ENCODE results near the gene CFAP46. TPM values are rescaled to one million over a fixed set of nuclear protein-coding genes. Genes with fewer than 3 reads are reported as not detected.

The CFAP46 gene
- total RNA-seq, 1 donor from 2014 or later = 5.2 TPM

DNA sequence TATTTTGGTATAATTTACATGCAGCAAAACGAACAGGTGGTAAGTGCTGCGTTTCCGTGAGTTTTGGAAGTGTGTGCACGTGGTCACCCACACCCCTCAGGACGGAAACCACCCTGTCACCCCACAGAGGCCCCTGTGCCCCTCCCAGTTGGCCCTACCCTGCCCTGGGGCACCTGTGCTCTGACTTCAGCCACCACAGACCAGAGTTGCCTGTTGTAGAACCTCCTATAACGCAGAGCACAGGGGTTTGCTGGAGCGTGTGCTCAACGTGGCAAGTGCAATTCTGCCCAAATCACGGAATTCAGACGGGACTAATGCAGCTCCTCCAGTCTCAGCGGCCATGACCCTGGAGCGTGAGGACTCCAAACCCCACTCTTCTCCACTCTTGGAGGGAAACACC, 9.6 kb upstream of the CFAP46 start:
- Mint-ChIP-seq H3K9me3 (ENCODE audit: unreplicated experiment) (no peaks in the 10 kb centered on the region), H3K4me3 (ENCODE audit: unreplicated experiment) (no peak overlapping the region), H3K36me3 (ENCODE audit: unreplicated experiment) (no peaks in the 10 kb centered on the region), H3K27me3 (ENCODE audit: unreplicated experiment) (peaks cover 1% of the 10 kb centered on the region), H3K27ac (ENCODE audit: unreplicated experiment) (no peak overlapping the region), H3K4me1 (ENCODE audit: low read depth, unreplicated experiment) (peaks cover 2% of the 10 kb centered on the region)
- no peak for DNase-seq
- no peak for TF ChIP-seq CTCF (IDR thresholded peaks at IDR 0.05; ENCODE audit: partially characterized antibody, unreplicated experiment)

DNA sequence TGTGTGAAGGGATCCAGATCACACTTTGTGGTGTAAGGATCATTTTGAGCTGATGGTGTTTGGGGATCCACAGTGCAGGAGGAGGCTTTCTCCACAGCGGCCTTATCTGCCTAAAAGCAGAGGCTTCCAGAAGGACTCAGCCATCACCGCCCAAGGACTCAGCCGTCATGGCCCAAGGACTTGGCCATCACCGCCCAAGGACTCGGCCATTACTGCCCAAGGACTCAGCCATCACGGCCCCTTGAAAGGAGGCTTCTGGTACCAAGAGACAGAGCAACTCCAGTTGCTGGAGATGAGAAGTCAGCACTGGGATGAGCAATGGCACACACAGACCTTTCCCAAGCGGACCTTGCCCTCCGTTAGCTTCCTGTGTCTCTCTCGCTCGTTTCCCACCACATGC, 6.0 kb upstream of the CFAP46 start:
- DNase-seq = no peak
- Mint-ChIP-seq H3K4me1 (ENCODE audit: low read depth, unreplicated experiment) (peaks cover 5% of the 10 kb centered on the region), H3K27me3 (ENCODE audit: unreplicated experiment) (peaks cover 8% of the 10 kb centered on the region), H3K36me3 (ENCODE audit: unreplicated experiment) (no peaks in the 10 kb centered on the region), H3K4me3 (ENCODE audit: unreplicated experiment) (no peak overlapping the region), H3K27ac (ENCODE audit: unreplicated experiment) (no peak overlapping the region), H3K9me3 (ENCODE audit: unreplicated experiment) (peaks cover 2% of the 10 kb centered on the region)
- no peak for TF ChIP-seq CTCF (IDR thresholded peaks at IDR 0.05; ENCODE audit: partially characterized antibody, unreplicated experiment)

GRCh38 chr10:132947843-132948242, 5.5 kb upstream of the CFAP46 start:
- Mint-ChIP-seq H3K4me1 (ENCODE audit: low read depth, unreplicated experiment) (peaks cover 5% of the 10 kb centered on the region), H3K9me3 (ENCODE audit: unreplicated experiment) (peaks cover 3% of the 10 kb centered on the region), H3K27ac (ENCODE audit: unreplicated experiment) (no peak overlapping the region), H3K36me3 (ENCODE audit: unreplicated experiment) (peaks cover 1% of the 10 kb centered on the region), H3K27me3 (ENCODE audit: unreplicated experiment) (peaks cover 9% of the 10 kb centered on the region), H3K4me3 (ENCODE audit: unreplicated experiment) (no peak overlapping the region)
- no peak for TF ChIP-seq CTCF (IDR thresholded peaks at IDR 0.05; ENCODE audit: partially characterized antibody, unreplicated experiment)
- no peak for DNase-seq

GRCh38 chr10:132946806-132947546, 4.6 kb upstream of the CFAP46 start:
- no peak overlapping the region for H3K27ac Mint-ChIP-seq (ENCODE audit: unreplicated experiment)
- TF ChIP-seq CTCF (IDR thresholded peaks at IDR 0.05; ENCODE audit: partially characterized antibody, unreplicated experiment) = no peak
- H3K9me3 Mint-ChIP-seq (ENCODE audit: unreplicated experiment) = peaks cover 5% of the 10 kb centered on the region
- no peak for DNase-seq
- peaks cover 5% of the 10 kb centered on the region for H3K36me3 Mint-ChIP-seq (ENCODE audit: unreplicated experiment)
- H3K4me1 Mint-ChIP-seq (ENCODE audit: low read depth, unreplicated experiment) = peaks cover 5% of the 10 kb centered on the region
- H3K27me3 Mint-ChIP-seq (ENCODE audit: unreplicated experiment) = peaks cover 11% of the 10 kb centered on the region
- H3K4me3 Mint-ChIP-seq (ENCODE audit: unreplicated experiment) = no peak overlapping the region

DNA sequence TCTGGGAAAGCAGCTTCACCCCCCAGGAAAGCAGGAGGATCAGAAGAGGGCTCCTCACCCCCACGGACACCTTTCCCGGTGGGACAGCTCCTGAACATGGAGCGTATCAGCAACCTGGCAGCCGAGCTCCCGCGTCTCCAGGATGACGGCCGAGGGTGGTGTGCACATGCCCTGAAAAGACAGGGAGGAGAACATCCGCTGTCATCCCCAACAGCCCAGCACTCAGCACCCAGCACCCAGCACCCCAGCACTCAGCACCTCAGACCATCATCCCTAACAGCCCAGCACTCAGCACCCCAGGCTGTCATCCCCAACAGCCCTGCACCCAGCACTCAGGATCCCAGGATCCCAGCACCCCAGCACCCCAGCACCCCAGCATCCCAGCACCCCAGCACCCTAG, 3.9 kb upstream of the CFAP46 start:
- H3K27ac Mint-ChIP-seq (ENCODE audit: unreplicated experiment) = no peak overlapping the region
- no peak overlapping the region for H3K4me3 Mint-ChIP-seq (ENCODE audit: unreplicated experiment)
- peaks cover 5% of the 10 kb centered on the region for H3K9me3 Mint-ChIP-seq (ENCODE audit: unreplicated experiment)
- H3K36me3 Mint-ChIP-seq (ENCODE audit: unreplicated experiment) = peaks cover 5% of the 10 kb centered on the region
- peaks cover 13% of the 10 kb centered on the region for H3K27me3 Mint-ChIP-seq (ENCODE audit: unreplicated experiment)
- no peak for DNase-seq
- TF ChIP-seq CTCF (IDR thresholded peaks at IDR 0.05; ENCODE audit: partially characterized antibody, unreplicated experiment) = no peak
- H3K4me1 Mint-ChIP-seq (ENCODE audit: low read depth, unreplicated experiment) = peaks cover 3% of the 10 kb centered on the region

Data from glutamatergic neuron (in vitro differentiated cells).